CD4-positive, alpha-beta T cell (primary cell): ENCODE results near the gene DYSF. TPM values are rescaled to one million over a fixed set of nuclear protein-coding genes. Genes with fewer than 3 reads are reported as not detected.

ENCODE experiments used
- ATAC-seq: fragments of 200-7000 bp; cut with Tn5 transposase; one replicate; pipeline ENCODE4 v1.10.0; 2022; ENCODE audit warnings: mild to moderate bottlenecking; ENCODE audit not compliant: poor library complexity
- CTCF ChIA-PET: fragments of 350-600 bp; sonication (Branson Sonifier 250); formaldehyde crosslinking; loops from one replicate; lab custom pipeline; 2021; ENCODE audit warnings: antibody characterized with exemption, inconsistent platforms; lab: Charles Lee
- POLR2A ChIA-PET: fragments of 350-600 bp; sonication (Branson Sonifier 250); formaldehyde crosslinking; loops from one replicate; lab custom pipeline; 2021; ENCODE audit warnings: antibody characterized with exemption, inconsistent platforms; lab: Charles Lee
- DNase-seq, 14 experiments: peaks; one replicate each; pipeline ENCODE4 v3.0.0-alpha.2; 2013 to 2020; ENCODE audit warnings: mixed read lengths in 2 of 14
- H3K27ac ChIP-seq, 2 donors: one replicate each; pipeline versions ENCODE4 v1.5.1 to v1.7.0; 2013; ENCODE audit warnings: low read length in 2 of 2, low read depth in 1 of 2, mild to moderate bottlenecking in 1 of 2
- H3K27me3 ChIP-seq, 2 experiments: 1 replicate in 1 of 2; 2 replicates in 1 of 2; pipeline versions ENCODE4 v1.6.1 to v1.7.0; 2013; ENCODE audit warnings: low read length in 2 of 2, control low read depth in 1 of 2, mild to moderate bottlenecking in 1 of 2, moderate library complexity in 1 of 2; ENCODE audit not compliant: insufficient read depth in 2 of 2, control insufficient read depth in 1 of 2
- H3K36me3 ChIP-seq: one replicate; pipeline ENCODE4 v1.6.1; 2013; ENCODE audit warnings: low read length, control low read depth; ENCODE audit not compliant: insufficient read depth
- H3K4me1 ChIP-seq: one replicate; pipeline ENCODE4 v1.6.1; 2013; ENCODE audit warnings: low read length, control low read depth; ENCODE audit not compliant: insufficient read depth
- H3K4me3 ChIP-seq: one replicate; pipeline ENCODE4 v1.5.1; 2013; ENCODE audit warnings: mild to moderate bottlenecking, low read length, moderate library complexity
- H3K9me3 ChIP-seq, 2 experiments: 1 replicate in 1 of 2; 2 replicates in 1 of 2; pipeline versions ENCODE4 v1.6.1 to v1.7.0; 2013; ENCODE audit warnings: low read length in 2 of 2, mild to moderate bottlenecking in 2 of 2, control low read depth in 1 of 2, moderate library complexity in 1 of 2; ENCODE audit not compliant: control insufficient read depth in 1 of 2, insufficient read depth in 1 of 2
- H3K27ac Mint-ChIP-seq: one replicate; pipeline ENCODE4 v1.8.0; 2020; ENCODE audit warnings: mixed read lengths
- H3K27me3 Mint-ChIP-seq: one replicate; pipeline ENCODE4 v1.8.0; 2021; ENCODE audit warnings: mixed read lengths
- H3K36me3 Mint-ChIP-seq: one replicate; pipeline ENCODE4 v1.8.0; 2021; ENCODE audit warnings: low read depth, mixed read lengths
- H3K4me1 Mint-ChIP-seq: one replicate; pipeline ENCODE4 v1.8.0; 2021; ENCODE audit warnings: low read depth, mixed read lengths
- H3K4me3 Mint-ChIP-seq: one replicate; pipeline ENCODE4 v1.8.0; 2020; ENCODE audit warnings: mild to moderate bottlenecking, mixed read lengths
- H3K9me3 Mint-ChIP-seq: one replicate; pipeline ENCODE4 v1.8.0; 2020; ENCODE audit warnings: mixed read lengths
- CTCF ChIP-seq: fragments of 200-600 bp; IDR thresholded peaks from one replicate; pipeline ENCODE4 v1.8.0; 2022; ENCODE audit warnings: antibody characterized with exemption, mild to moderate bottlenecking
- intact Hi-C, 2 experiments: fragments of 100-400 bp; cut with DNase I in 1 of 2; cut with micrococcal nuclease in 1 of 2; formaldehyde crosslinking; loops; one replicate each; pipeline versions ENCODE4 v1.15.1 to v1.9.0; 2023 to 2025; cut with DNase I, micrococcal nuclease
- total RNA-seq, 174 experiments: library from RNA in 2 of 174; stranded (reverse) in 2 of 174; gene quantifications; one replicate each; pipeline ENCODE4 v1.2.3 and lab custom pipeline; 2021 to 2026

DYSF gene
- total RNA-seq, 2 experiments from 2014 or later = 0.27 to 0.31 TPM

- no peaks in the 10 kb centered on the region for H3K36me3 Mint-ChIP-seq
- POLR2A ChIA-PET = no interaction called here
- ATAC-seq = no peak
- Histone ChIP-seq H3K27ac (no peak overlapping the region), H3K4me3 (no peak overlapping the region), H3K36me3 (no peaks in the 10 kb centered on the region), H3K9me3 (peaks cover 0 to 6% of the 10 kb centered on the region in 2 experiments), H3K4me1 (no peaks in the 10 kb centered on the region), H3K27me3 (no peaks in the 10 kb centered on the region)
- intact Hi-C loops = no loop called here
- no peaks in the 10 kb centered on the region for H3K4me1 Mint-ChIP-seq
- H3K4me3 Mint-ChIP-seq = no peak overlapping the region
- TF ChIP-seq CTCF = no peak
- no peaks in the 10 kb centered on the region for H3K9me3 Mint-ChIP-seq
- no peak for DNase-seq
- H3K27ac Mint-ChIP-seq = no peak overlapping the region
- CTCF ChIA-PET = no interaction called here
- H3K27me3 Mint-ChIP-seq = no peaks in the 10 kb centered on the region
Measured at GRCh38 chr2:71683666-71684065, 230.3 kb downstream of the DYSF start.

- ChIA-PET CTCF (no interaction called here), POLR2A (no interaction called here)
- TF ChIP-seq CTCF = no peak
Measured at GRCh38 chr2:71684226-71685072, 231.1 kb downstream of the DYSF start.

GRCh38 chr2:71685073-71685848, 231.9 kb downstream of the DYSF start:
- Histone ChIP-seq H3K36me3 (no peaks in the 10 kb centered on the region), H3K9me3 (peaks cover 0 to 6% of the 10 kb centered on the region in 2 experiments), H3K4me3 (no peak overlapping the region), H3K27me3 (no peaks in the 10 kb centered on the region), H3K27ac (no peak overlapping the region), H3K4me1 (no peaks in the 10 kb centered on the region)
- H3K4me3 Mint-ChIP-seq = no peak overlapping the region
- TF ChIP-seq CTCF = no peak
- no peaks in the 10 kb centered on the region for H3K27me3 Mint-ChIP-seq
- ATAC-seq (no peak), DNase-seq (no peak)
- CTCF ChIA-PET = no interaction called here
- H3K36me3 Mint-ChIP-seq = no peaks in the 10 kb centered on the region
- intact Hi-C loops = no loop called here
- POLR2A ChIA-PET = no interaction called here
- H3K9me3 Mint-ChIP-seq = no peaks in the 10 kb centered on the region
- H3K4me1 Mint-ChIP-seq = no peaks in the 10 kb centered on the region
- no peak overlapping the region for H3K27ac Mint-ChIP-seq

More at GRCh38 chr2:71684226-71685072, 231.1 kb downstream of the DYSF start:
- no peak for ATAC-seq
- no peak overlapping the region for H3K4me3 ChIP-seq
- no peaks in the 10 kb centered on the region for H3K4me1 Mint-ChIP-seq
- H3K27me3 ChIP-seq = no peaks in the 10 kb centered on the region
- intact Hi-C loops = no loop called here
- H3K36me3 ChIP-seq = no peaks in the 10 kb centered on the region
- no peaks in the 10 kb centered on the region for H3K27me3 Mint-ChIP-seq
- H3K4me3 Mint-ChIP-seq = no peak overlapping the region
- peaks cover 0 to 6% of the 10 kb centered on the region in 2 experiments for H3K9me3 ChIP-seq
- DNase-seq = no peak
- H3K4me1 ChIP-seq = no peaks in the 10 kb centered on the region
- no peak overlapping the region for H3K27ac ChIP-seq
- H3K9me3 Mint-ChIP-seq = no peaks in the 10 kb centered on the region
- no peak overlapping the region for H3K27ac Mint-ChIP-seq
- H3K36me3 Mint-ChIP-seq = no peaks in the 10 kb centered on the region
